HepG2 (cell line): ENCODE results near the gene ABCB8. TPM values are rescaled to one million over a fixed set of nuclear protein-coding genes. Genes with fewer than 3 reads are reported as not detected.
A peak's percentile ranks its signal among the peaks of the same experiment; 100 is the strongest.

ENCODE experiments used
- ATAC-seq: fragments of 200-7000 bp; cut with Tn5 transposase; 3 replicates; pipeline ENCODE4 v1.9.1; 2020; ENCODE audit warnings: mild to moderate bottlenecking, moderate library complexity
- BruUV-seq: library from RNA; stranded (reverse); fragments of 400-500 nt; replicated peaks from 2 replicates; lab custom pipeline; 2021; lab: Mats Ljungman, UMichigan
- CTCF ChIA-PET: fragments of 300-600 bp; formaldehyde crosslinking; extraction: SDS; loops from one replicate; lab custom pipeline; 2021; ENCODE audit warnings: low total read pairs, inconsistent platforms, low intra/inter-chr PET ratio; lab: Yijun Ruan, JAX
- POLR2A ChIA-PET: fragments of 350-600 bp; sonication (Branson Sonifier 250); formaldehyde crosslinking; loops from one replicate; lab custom pipeline; 2020; ENCODE audit warnings: antibody characterized with exemption, inconsistent platforms; lab: Yijun Ruan, JAX
- DNase-seq: peaks from one replicate; pipeline ENCODE4 v3.0.0-alpha.2; 2015; ENCODE audit warnings: low spot score
- FAIRE-seq: peaks from 3 replicates; lab custom pipeline; 2011; peaks lifted over from hg19 to GRCh38; lab: Jason Lieb, UNC
- H2AFZ ChIP-seq: one replicate; pipeline ENCODE4 v1.6.1; 2011; ENCODE audit warnings: low read length, inconsistent platforms
- H3K27ac ChIP-seq: fragments of 300-600 bp; 3 replicates; pipeline ENCODE4 v1.8.0; 2011; ENCODE audit warnings: mixed run types, mild to moderate bottlenecking, mixed read lengths, low read length, inconsistent platforms; ENCODE audit not compliant: insufficient read depth; ENCODE audit errors: extremely low read length
- H3K27me3 ChIP-seq, 2 experiments: fragments of 200-600 bp in 1 of 2; 2 replicates in 1 of 2; 3 replicates in 1 of 2; pipeline versions ENCODE4 v1.6.0 to v1.8.0; 2011; ENCODE audit warnings: low read length in 2 of 2, mild to moderate bottlenecking in 2 of 2, moderate library complexity in 2 of 2, inconsistent platforms in 1 of 2; ENCODE audit not compliant: insufficient read depth in 2 of 2, control insufficient read depth in 1 of 2
- H3K36me3 ChIP-seq, 2 experiments: fragments of 200-600 bp in 1 of 2; replicated peaks in 1 of 2; 2 replicates in 1 of 2; 3 replicates in 1 of 2; pipeline versions ENCODE4 v1.5.1 to v1.8.0; 2011; ENCODE audit warnings: low read length in 2 of 2, inconsistent platforms in 1 of 2; ENCODE audit not compliant: insufficient read depth in 2 of 2, control insufficient read depth in 1 of 2
- H3K4me1 ChIP-seq: 2 replicates; pipeline ENCODE4 v1.5.1; 2012; ENCODE audit warnings: low read length, inconsistent platforms; ENCODE audit not compliant: insufficient read depth
- H3K4me2 ChIP-seq: 2 replicates; pipeline ENCODE4 v1.6.0; 2011; ENCODE audit warnings: low read depth, low read length, inconsistent platforms
- H3K4me3 ChIP-seq, 3 experiments: fragments of 200-600 bp in 1 of 3; sonication (generic), shearing (Covaris generic) in 1 of 3; replicated peaks in 1 of 3; 2 replicates each; pipeline ENCODE4 v1.5.1; 2011 to 2016; ENCODE audit warnings: low read length in 3 of 3, inconsistent platforms in 2 of 3, low read depth in 2 of 3, mild to moderate bottlenecking in 2 of 3, control low read depth in 1 of 3, mixed read lengths in 1 of 3; ENCODE audit not compliant: insufficient read depth in 1 of 3
- H3K79me2 ChIP-seq: one replicate; pipeline ENCODE4 v1.6.1; 2011; ENCODE audit warnings: low read length, inconsistent platforms; ENCODE audit not compliant: insufficient read depth
- H3K9ac ChIP-seq: 2 replicates; pipeline ENCODE4 v1.6.0; 2011; ENCODE audit warnings: mild to moderate bottlenecking, low read depth, low read length, inconsistent platforms; ENCODE audit not compliant: insufficient read depth
- H3K9me3 ChIP-seq: 2 replicates; pipeline ENCODE4 v1.5.1; 2012; ENCODE audit warnings: mild to moderate bottlenecking, low read length
- H4K20me1 ChIP-seq: 2 replicates; pipeline ENCODE4 v1.6.0; 2011; ENCODE audit warnings: inconsistent platforms, mild to moderate bottlenecking, low read length, moderate library complexity; ENCODE audit not compliant: insufficient read depth
- CHD2 ChIP-seq: IDR thresholded peaks from 2 replicates; pipeline ENCODE4 v1.6.1; 2011; ENCODE audit warnings: low read depth, low read length, improper control_type of control experiment
- DNMT1 ChIP-seq: sonication (generic); formaldehyde crosslinking; IDR thresholded peaks from 2 replicates; pipeline ENCODE4 v1.5.1; 2020; ENCODE audit warnings: mild to moderate bottlenecking, missing genetic modification reagents
- E2F2 ChIP-seq: sonication (generic); formaldehyde crosslinking; IDR thresholded peaks from 2 replicates; pipeline ENCODE4 v1.4.0; 2020; ENCODE audit warnings: missing genetic modification reagents, borderline replicate concordance
- EHMT2 ChIP-seq: fragments of 200-600 bp; sonication (generic); IDR thresholded peaks from 2 replicates; pipeline ENCODE4 v1.7.0; 2017; ENCODE audit warnings: antibody characterized with exemption, low read depth, low read length, borderline replicate concordance
- KIAA2018 ChIP-seq: sonication (generic); formaldehyde crosslinking; IDR thresholded peaks from 2 replicates; pipeline ENCODE4 v1.5.0; 2020; ENCODE audit warnings: mild to moderate bottlenecking, missing genetic modification reagents, borderline replicate concordance
- KLF16 ChIP-seq, 2 experiments: sonication (generic) in 1 of 2; formaldehyde crosslinking in 1 of 2; IDR thresholded peaks; 2 replicates each; pipeline versions ENCODE4 v1.6.1 to v1.8.0; 2016 to 2023; ENCODE audit warnings: missing genetic modification reagents in 2 of 2, missing compliant biosample characterization in 1 of 2
- KLF6 ChIP-seq: IDR thresholded peaks from 2 replicates; pipeline ENCODE4 v1.8.0; 2016; ENCODE audit warnings: missing biosample characterization, missing genetic modification reagents
- MXD4 ChIP-seq: IDR thresholded peaks from 2 replicates; pipeline ENCODE4 v1.6.1; 2016; ENCODE audit warnings: mild to moderate bottlenecking, missing biosample characterization, missing genetic modification reagents
- SP4 ChIP-seq: sonication (generic); formaldehyde crosslinking; IDR thresholded peaks from 2 replicates; pipeline ENCODE4 v1.8.1; 2023; ENCODE audit warnings: mild to moderate bottlenecking, missing genetic modification reagents
- TRIM24 ChIP-seq: sonication (generic); formaldehyde crosslinking; IDR thresholded peaks from 2 replicates; pipeline ENCODE4 v1.8.0; 2022; ENCODE audit warnings: mild to moderate bottlenecking, missing genetic modification reagents
- ZNF24 ChIP-seq: fragments of 450-650 bp; IDR thresholded peaks from 2 replicates; pipeline ENCODE4 v1.6.1; 2017; ENCODE audit warnings: antibody characterized with exemption, mild to moderate bottlenecking
- ZNF292 ChIP-seq: sonication (generic); formaldehyde crosslinking; IDR thresholded peaks from 2 replicates; pipeline ENCODE4 v1.8.1; 2022; ENCODE audit warnings: mild to moderate bottlenecking, low read depth, missing genetic modification reagents, borderline replicate concordance
- ZNF468 ChIP-seq: sonication (generic); formaldehyde crosslinking; IDR thresholded peaks from 2 replicates; pipeline ENCODE4 v1.8.0; 2022; ENCODE audit warnings: mild to moderate bottlenecking, moderate library complexity, missing genetic modification reagents
- ZNF558 ChIP-seq: sonication (generic); formaldehyde crosslinking; IDR thresholded peaks from 2 replicates; pipeline ENCODE4 v1.9.0; 2022; ENCODE audit warnings: mild to moderate bottlenecking, missing genetic modification reagents, borderline replicate concordance
- WGBS: methylation state at CpG from one replicate; pipeline ENCODE4 v1.1.6; 2017; ENCODE audit warnings: low lambda C conversion rate; 5-methylcytosine and 5-hydroxymethylcytosine counted together
- in situ Hi-C: cut with HindIII; loops from 2 replicates; pipeline ENCODE4 v1.10.0; 2017; ENCODE audit warnings: low pct_unique_long_range_greater_than_20kb; ENCODE audit not compliant: extremely low pct_ligation_motif_present
- intact Hi-C: fragments of 100-400 bp; cut with micrococcal nuclease; formaldehyde crosslinking; loops from one replicate; pipeline ENCODE4 v1.10.0; 2022; ENCODE audit not compliant: unreplicated experiment
- polyA plus RNA-seq, 8 experiments: library from polyadenylated mRNA; depleted of rRNA in 3 of 8; stranded (reverse) in 7 of 8; unstranded in 1 of 8; fragments of >200 nt; fragmentation: Illumina TruSeq in 4 of 8; extraction: Trizol in 4 of 8; gene quantifications; 2 replicates each; pipeline versions ENCODE4 v1.2.1 to v1.2.3, GENCODE V29; 2011 to 2016; ENCODE audit warnings: low read depth in 4 of 8, missing spikeins in 1 of 8, mixed read lengths in 1 of 8; ENCODE audit not compliant: insufficient read depth in 1 of 8
- total RNA-seq, 5 experiments: library from RNA; depleted of rRNA; stranded (reverse); fragments of >200 nt; fragmentation: Illumina TruSeq; extraction: Trizol; gene quantifications; 2 replicates each; pipeline ENCODE4 v1.2.3, GENCODE V29; 2016; ENCODE audit warnings: low read depth in 1 of 5

The ABCB8 gene
- total and polyA plus RNA-seq, 2 of the 13 experiments (the other 11 are each of a cell fraction or from before 2014, with no cell fraction given), result 6.6 to 16.7 TPM

GRCh38 chr7:151017370-151017952 is 10.8 kb upstream of the ABCB8 start:
- ATAC-seq, result peak; percentile 11

More at GRCh38 chr7:151017370-151017952, 10.8 kb upstream of the ABCB8 start:
- TF ChIP-seq ZNF24 (no peak), E2F2 (CRISPR knock-in tag) (no peak), EHMT2 (no peak), ZNF558 (CRISPR knock-in tag) (no peak), SP4 (no peak), CHD2 (no peak), TRIM24 (CRISPR knock-in tag) (no peak), ZNF292 (0 out of 2 replicates have a peak, but pooled peaks have one; percentile 6), KLF16 (CRISPR knock-in tag; IDR thresholded peaks at IDR 0.05) (no peak), MXD4 (CRISPR knock-in tag) (0 out of 2 replicates have a peak, but pooled peaks have one; percentile 0), KLF6 (CRISPR knock-in tag) (no peak), DNMT1 (CRISPR knock-in tag) (no peak), KIAA2018 (CRISPR knock-in tag) (no peak), ZNF468 (CRISPR knock-in tag) (no peak)
- FAIRE-seq (no peak), DNase-seq (no peak)
- Histone ChIP-seq H3K4me3 (peak overlapping the region; percentile 25 to 70 (median 26); a peak in 3 of 6 replicates), H2AFZ (no peak overlapping the region), H3K36me3 (no peaks in the 10 kb centered on the region; a peak in 1 of 5 replicates), H3K27me3 (peaks cover 9 to 41% of the 10 kb centered on the region in 2 experiments), H3K79me2 (no peaks in the 10 kb centered on the region), H4K20me1 (no peaks in the 10 kb centered on the region), H3K27ac (no peak overlapping the region), H3K4me2 (peak overlapping the region; percentile 78), H3K9ac (no peak overlapping the region), H3K4me1 (peaks cover 52% of the 10 kb centered on the region), H3K9me3 (no peaks in the 10 kb centered on the region)
- in situ Hi-C loops, result no loop called here
- intact Hi-C loops, result no loop called here
- BruUV-seq, result no TSS peak
- CTCF ChIA-PET, result interaction anchor here (1.2 to 1.5 kb wide), 2 partner anchors 93 to 119 kb away, joined by 3 to 5 read pairs; no protein-coding TSS in a partner anchor
- WGBS, result 15% methylated on average over 12 of the region's 13 CpGs
- POLR2A ChIA-PET, result interaction anchor here (1.4 kb wide), 1 partner anchor 11 kb away, joined by 3 read pairs; the partner anchor contains the start of gene ABCB8
